Small intestine (tissue), 7 donors: ENCODE data around the gene TUFM. TPM values are rescaled to one million over a fixed set of nuclear protein-coding genes. Genes with fewer than 3 reads are reported as not detected.

ENCODE experiments used
- DNase-seq, 2 donors: peaks; one replicate each; pipeline versions ENCODE4 v3.0.0 to v3.0.0-alpha.2; 2013
- FAIRE-seq: peaks from 2 replicates; lab custom pipeline; 2012; peaks lifted over from hg19 to GRCh38; lab: Jason Lieb, UNC
- H3K27ac ChIP-seq, 3 donors: one replicate each; pipeline ENCODE4 v1.5.1; 2013; ENCODE audit warnings: low read length in 2 of 3, mild to moderate bottlenecking in 2 of 3, control low read depth in 1 of 3, inconsistent platforms in 1 of 3, low read depth in 1 of 3, moderate library complexity in 1 of 3
- H3K27me3 ChIP-seq, 3 donors: one replicate each; pipeline ENCODE4 v1.6.1; 2013; ENCODE audit warnings: low read length in 3 of 3, inconsistent platforms in 1 of 3; ENCODE audit not compliant: control insufficient read depth in 3 of 3, insufficient read depth in 3 of 3
- H3K36me3 ChIP-seq, 3 donors: one replicate each; pipeline ENCODE4 v1.6.1; 2013; ENCODE audit warnings: low read length in 3 of 3, inconsistent platforms in 1 of 3, low read depth in 1 of 3, mild to moderate bottlenecking in 1 of 3, moderate library complexity in 1 of 3; ENCODE audit not compliant: control insufficient read depth in 3 of 3, insufficient read depth in 2 of 3
- H3K4me1 ChIP-seq, 3 donors: one replicate each; pipeline ENCODE4 v1.6.1; 2013; ENCODE audit warnings: low read length in 2 of 3, inconsistent platforms in 1 of 3, low read depth in 1 of 3, mild to moderate bottlenecking in 1 of 3, moderate library complexity in 1 of 3; ENCODE audit not compliant: control insufficient read depth in 3 of 3, insufficient read depth in 2 of 3
- H3K4me3 ChIP-seq, 3 donors: one replicate each; pipeline ENCODE4 v1.5.1; 2013; ENCODE audit warnings: low read length in 3 of 3, control low read depth in 1 of 3, inconsistent platforms in 1 of 3, low read depth in 1 of 3, mild to moderate bottlenecking in 1 of 3, moderate library complexity in 1 of 3
- H3K9me3 ChIP-seq, 2 donors: one replicate each; pipeline ENCODE4 v1.6.1; 2013; ENCODE audit warnings: low read depth in 1 of 2, low read length in 1 of 2; ENCODE audit not compliant: control insufficient read depth in 2 of 2, insufficient read depth in 1 of 2
- WGBS, 3 donors: extraction: QIAGEN DNeasy Blood & Tissue Kit; methylation state at CpG; one replicate each; pipeline ENCODE4 v1.1.7; 2013; 5-methylcytosine and 5-hydroxymethylcytosine counted together
- polyA plus RNA-seq, 4 donors: library from polyadenylated mRNA; stranded (reverse) in 3 of 4; unstranded in 1 of 4; fragments of 200-250 nt in 3 of 4; fragments of 120-200 nt in 1 of 4; gene quantifications; one replicate each; pipeline versions ENCODE4 v1.2.1 to v1.2.3, GENCODE V29; 2013
- donor health status: healthy with polysubstance abuse.
- donor health status: control.
- donor health status: control.
- donor health status: Bipolar disorder and iron deficiency.
- donor health status: healthy.

The TUFM gene
- polyA plus RNA-seq, 4 donors: 145 to 293 (median 212) TPM

DNA sequence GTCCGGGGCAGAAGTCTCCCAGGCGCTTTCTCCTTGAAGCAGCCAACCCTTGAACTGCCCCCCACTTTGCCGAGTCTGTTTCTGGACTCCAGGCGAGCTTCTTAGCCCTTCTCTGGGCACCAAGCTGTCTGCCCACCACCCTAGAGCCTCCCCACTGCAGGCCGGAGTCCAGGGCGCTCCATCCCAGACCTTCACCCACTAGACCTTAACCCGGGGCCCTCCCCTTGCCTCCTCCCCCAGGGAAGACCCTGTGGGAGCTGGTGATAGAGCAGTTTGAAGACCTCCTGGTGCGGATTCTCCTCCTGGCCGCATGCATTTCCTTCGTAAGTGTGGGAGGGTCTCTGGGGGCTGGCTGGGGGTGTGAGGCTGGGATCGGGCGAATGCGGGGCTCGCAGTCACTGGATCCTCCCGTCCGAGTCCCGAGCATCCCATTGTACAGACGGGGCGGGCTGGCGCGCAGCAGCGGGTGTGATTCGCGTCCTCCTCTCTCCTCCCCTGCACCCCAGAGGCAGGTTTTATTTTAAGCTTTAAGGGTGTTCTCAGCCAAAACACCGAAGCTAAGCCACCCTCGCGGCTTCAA lies 33.2 kb upstream of the TUFM start:
- FAIRE-seq: no peak
- WGBS, 3 donors: 1 to 3% (median 1%) methylated on average over 24 to 27 of the region's 27 CpGs
- H3K4me1 ChIP-seq: peaks cover 5 to 20% (median 8%) of the 10 kb centered on the region in 3 donors
- no peaks in the 10 kb centered on the region for H3K9me3 ChIP-seq
- H3K27ac ChIP-seq: no peak overlapping the region
- peak overlapping the region; percentile 46 to 62 (median 59) for H3K4me3 ChIP-seq
- H3K27me3 ChIP-seq: peaks cover 0 to 21% (median 0%) of the 10 kb centered on the region in 3 donors
- DNase-seq: peak in 1 of 2 donors; percentile 18
- peaks cover 0 to 27% (median 0%) of the 10 kb centered on the region in 3 donors for H3K36me3 ChIP-seq

DNA sequence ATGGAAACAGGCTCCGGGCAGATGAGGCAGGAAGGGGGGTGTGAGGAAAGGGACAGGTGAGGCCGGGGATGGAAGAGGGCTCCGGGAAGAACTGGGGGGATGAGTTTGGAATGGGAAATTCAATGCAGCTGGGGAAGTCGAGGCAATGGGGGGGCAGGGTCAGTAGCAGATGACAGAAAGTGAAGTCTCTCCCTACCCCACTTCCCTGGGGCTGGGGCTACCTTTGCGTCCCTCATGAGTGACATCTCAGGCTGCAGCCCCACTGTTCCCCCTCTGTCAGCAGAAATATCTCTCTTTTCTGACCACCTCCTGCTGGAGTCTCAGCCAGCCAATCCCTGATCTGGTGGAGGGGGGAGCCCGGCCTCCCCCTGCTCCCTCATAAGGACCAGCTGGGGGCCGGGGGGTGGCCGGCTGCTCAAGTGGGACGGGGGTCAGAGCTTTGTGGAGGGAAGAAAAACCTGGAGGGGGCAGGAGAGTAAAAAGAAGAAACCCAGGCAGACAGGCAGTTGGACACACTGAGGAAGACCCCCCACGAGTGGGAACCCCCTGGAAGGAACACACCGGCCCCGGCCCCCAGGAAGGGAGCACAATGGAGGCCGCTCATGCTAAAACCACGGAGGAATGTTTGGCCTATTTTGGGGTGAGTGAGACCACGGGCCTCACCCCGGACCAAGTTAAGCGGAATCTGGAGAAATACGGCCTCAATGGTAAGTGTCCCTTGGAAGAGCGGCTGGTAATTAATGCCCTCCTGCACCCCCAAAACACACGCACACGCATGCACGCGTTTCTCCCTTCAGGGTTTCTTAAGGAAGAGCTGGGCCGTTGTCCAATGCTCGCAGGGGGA lies 32.2 kb upstream of the TUFM start, which contains the start of gene ATP2A1:
Gene ATP2A1, plus strand, starts transcription at position 406 of the 844 bp plus-strand sequence. Its CDS starts 184 bp downstream, at position 590.
- DNase-seq (no peak), FAIRE-seq (no peak)
- H3K27ac ChIP-seq: no peak within 1 kb of the TSS
- 67 to 78% (median 75%) methylated on average over 25 of the region's 25 CpGs for WGBS, 3 donors
- no peaks in the 10 kb centered on the region for H3K9me3 ChIP-seq
- peaks cover 0 to 38% (median 4%) of the 10 kb centered on the region in 3 donors for H3K36me3 ChIP-seq
- peaks cover 0 to 21% (median 0%) of the 10 kb centered on the region in 3 donors for H3K27me3 ChIP-seq
- H3K4me3 ChIP-seq: peak within 1 kb of the TSS in 2 of 3 donors; percentile 46 to 59
- peaks cover 5 to 20% (median 8%) of the 10 kb centered on the region in 3 donors for H3K4me1 ChIP-seq

DNA sequence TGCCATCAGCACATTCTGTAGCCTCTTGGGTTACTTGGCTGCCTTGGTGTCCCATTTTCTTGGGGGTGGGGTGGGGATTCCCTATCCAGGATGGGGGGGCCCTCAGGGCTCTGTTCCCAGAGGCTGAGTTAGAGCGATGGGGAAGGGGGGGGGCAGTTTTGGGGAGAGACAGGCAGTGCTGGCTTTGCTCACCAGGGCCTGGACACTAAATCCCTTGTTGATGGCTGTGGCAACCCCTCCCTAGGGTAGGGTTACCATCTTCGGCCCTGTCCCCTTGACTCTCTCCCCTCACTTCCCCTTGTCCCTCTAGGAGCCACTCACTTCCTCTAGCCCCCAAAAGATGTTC lies 31.5 kb upstream of the TUFM start:
- Histone ChIP-seq H3K27ac (no peak overlapping the region), H3K9me3 (no peaks in the 10 kb centered on the region), H3K27me3 (peaks cover 0 to 17% (median 0%) of the 10 kb centered on the region in 3 donors), H3K36me3 (peaks cover 0 to 45% (median 4%) of the 10 kb centered on the region in 3 donors), H3K4me3 (no peak overlapping the region), H3K4me1 (peaks cover 5 to 17% (median 8%) of the 10 kb centered on the region in 3 donors)
- WGBS, 3 donors: 67 to 89% (median 69%) methylated on average over 1 to 2 of the region's 2 CpGs
- no peak for FAIRE-seq
- DNase-seq: no peak

DNA sequence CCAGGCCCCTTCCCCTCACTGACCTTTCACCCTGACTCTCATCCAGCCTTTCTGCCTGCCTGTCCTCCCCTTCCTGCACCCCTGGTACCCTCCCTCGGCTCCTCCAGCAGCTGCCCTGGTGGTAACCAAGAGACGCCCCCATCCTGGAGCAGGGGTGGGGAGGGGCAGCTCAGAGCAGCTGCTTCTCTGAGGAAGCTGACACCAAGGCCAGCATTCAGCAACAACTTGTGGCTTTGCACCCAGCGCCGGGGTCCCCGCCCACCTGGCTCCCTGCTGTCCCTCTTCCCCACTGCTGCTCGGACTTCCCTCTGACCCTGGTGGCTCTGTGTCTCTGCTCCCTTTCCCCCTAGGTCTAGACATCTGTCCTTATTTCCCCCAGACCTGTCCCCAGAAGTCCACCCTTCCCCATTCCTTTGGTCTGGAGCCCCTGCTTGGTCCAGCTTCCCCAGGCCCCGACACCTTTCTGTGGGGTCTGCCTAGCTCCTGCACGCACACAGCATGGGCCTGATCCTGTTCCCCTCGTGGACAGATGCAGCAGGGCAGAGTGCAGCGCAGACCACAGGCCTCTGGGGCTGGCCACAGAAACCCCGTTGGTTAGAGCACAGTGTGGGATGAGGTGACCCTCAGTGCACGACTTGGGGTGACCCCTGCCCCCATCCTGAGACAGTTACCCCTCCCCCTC lies 31.0 kb upstream of the TUFM start:
- Histone ChIP-seq H3K4me1 (peaks cover 5 to 16% (median 8%) of the 10 kb centered on the region in 3 donors), H3K9me3 (no peaks in the 10 kb centered on the region), H3K27ac (no peak overlapping the region), H3K4me3 (no peak overlapping the region), H3K36me3 (peaks cover 0 to 50% (median 7%) of the 10 kb centered on the region in 3 donors), H3K27me3 (peaks cover 0 to 17% (median 0%) of the 10 kb centered on the region in 3 donors)
- no peak for FAIRE-seq
- no peak for DNase-seq
- 47 to 66% (median 55%) methylated on average over 12 of the region's 12 CpGs for WGBS, 3 donors

DNA sequence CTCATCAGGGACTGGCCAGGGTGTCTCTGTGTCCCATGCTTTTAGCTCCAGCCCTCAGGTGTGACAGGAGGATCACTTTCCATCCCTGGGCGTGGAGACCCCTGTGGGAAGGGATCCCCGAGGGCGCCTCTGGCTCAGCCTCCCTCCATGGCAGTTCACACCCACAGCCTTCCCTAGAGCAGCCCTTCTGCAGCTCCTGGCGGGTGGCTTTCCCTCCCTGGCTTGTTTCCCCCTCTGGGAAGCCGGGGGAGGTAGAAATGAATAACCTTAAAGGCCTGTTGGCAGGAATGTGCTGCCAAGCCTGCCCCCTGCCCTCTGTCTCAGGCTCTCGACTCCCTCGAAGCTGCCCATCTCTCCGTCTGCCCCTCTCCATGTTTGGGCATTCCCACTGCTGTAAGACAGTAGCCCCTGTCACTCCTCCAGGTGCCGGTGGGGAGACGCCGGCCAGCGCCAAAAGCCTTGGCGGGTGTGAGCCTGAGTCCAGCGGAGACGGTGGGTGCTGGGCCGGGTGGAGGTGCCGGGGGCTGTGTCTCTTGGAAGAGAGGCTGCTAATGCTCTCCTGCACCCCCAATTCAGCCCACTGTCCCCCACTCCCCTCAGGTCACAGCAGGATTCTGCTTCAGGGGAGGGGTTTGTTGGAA lies 30.0 kb upstream of the TUFM start:
- H3K4me1 ChIP-seq: peaks cover 5 to 16% (median 8%) of the 10 kb centered on the region in 3 donors
- FAIRE-seq (no peak), DNase-seq (no peak)
- WGBS, 3 donors: 68 to 78% (median 68%) methylated on average over 17 of the region's 17 CpGs
- peaks cover 0 to 17% (median 0%) of the 10 kb centered on the region in 3 donors for H3K27me3 ChIP-seq
- no peak overlapping the region for H3K27ac ChIP-seq
- H3K36me3 ChIP-seq: peaks cover 0 to 59% (median 7%) of the 10 kb centered on the region in 3 donors
- no peak overlapping the region for H3K4me3 ChIP-seq
- H3K9me3 ChIP-seq: no peaks in the 10 kb centered on the region

DNA sequence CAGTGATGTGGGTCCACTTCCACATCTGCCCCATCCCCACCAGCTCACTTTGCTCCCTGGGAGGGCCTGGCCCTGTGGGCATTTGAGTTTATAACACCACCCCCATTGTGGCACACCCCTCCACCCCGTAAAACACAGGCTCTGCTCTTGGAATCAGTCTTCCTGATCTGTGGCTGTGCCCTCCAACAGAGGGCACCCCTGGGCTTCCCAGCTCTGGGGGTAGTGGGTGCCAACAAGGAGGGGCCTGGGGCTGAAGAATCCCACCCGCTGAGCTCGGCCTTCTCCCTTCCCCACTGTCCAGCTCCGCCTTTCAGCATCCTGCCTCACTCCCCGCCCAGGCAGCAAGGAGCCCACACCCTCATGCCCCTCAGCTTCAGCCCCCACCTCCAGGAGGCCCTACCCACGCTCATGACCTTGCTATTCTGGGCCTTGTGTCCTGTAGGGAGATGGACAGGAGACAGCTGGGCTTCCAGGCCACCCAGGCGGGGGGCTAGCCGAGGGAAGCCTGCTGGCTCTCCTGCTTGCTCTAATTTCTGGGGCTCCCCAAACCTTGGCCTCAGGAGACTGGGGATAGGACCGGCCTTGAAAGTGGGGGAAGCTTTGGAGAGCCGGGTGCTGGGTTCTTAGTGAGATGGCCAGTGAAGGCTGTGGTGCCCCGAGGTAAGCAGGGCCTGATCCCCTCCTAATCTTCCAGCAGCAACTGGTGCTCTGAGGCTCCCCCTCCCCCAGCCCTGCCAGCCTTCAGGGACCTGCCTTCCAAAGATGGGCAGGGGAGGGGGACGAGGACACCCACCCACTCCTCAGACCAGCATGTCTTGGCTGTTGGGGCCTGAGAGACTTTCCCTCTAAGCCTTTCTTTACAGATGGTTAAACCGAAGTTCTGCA lies 29.2 kb upstream of the TUFM start:
- no peak overlapping the region for H3K4me3 ChIP-seq
- WGBS, 3 donors: 60 to 73% (median 68%) methylated on average over 12 to 13 of the region's 13 CpGs
- H3K9me3 ChIP-seq: no peaks in the 10 kb centered on the region
- peaks cover 0 to 10% (median 0%) of the 10 kb centered on the region in 3 donors for H3K27me3 ChIP-seq
- H3K36me3 ChIP-seq: peaks cover 0 to 67% (median 7%) of the 10 kb centered on the region in 3 donors
- no peak overlapping the region for H3K27ac ChIP-seq
- no peak for FAIRE-seq
- H3K4me1 ChIP-seq: peaks cover 5 to 14% (median 6%) of the 10 kb centered on the region in 3 donors
- DNase-seq: no peak

DNA sequence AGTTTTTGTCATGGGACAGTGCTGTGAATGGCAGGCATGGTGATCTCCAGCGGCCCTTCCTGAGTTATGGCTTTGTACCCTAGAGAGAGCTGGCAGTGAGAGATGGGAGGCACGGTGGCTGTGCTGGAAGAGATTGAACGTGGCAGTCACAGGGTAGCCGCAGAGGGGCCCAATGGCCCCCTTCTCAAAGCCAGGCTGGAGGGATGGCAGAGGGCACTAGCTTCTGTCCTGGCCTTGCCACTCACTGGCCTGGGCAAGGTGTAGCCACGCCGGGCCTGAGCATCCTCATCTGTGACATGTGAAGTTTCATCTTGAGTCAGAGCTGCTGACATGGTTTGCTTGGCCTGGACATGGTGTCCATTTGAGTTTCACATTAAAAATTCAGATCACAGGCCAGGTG lies 28.3 kb upstream of the TUFM start:
- no peak for DNase-seq
- peaks cover 3 to 8% (median 5%) of the 10 kb centered on the region in 3 donors for H3K4me1 ChIP-seq
- 86 to 95% (median 95%) methylated on average over 6 of the region's 6 CpGs for WGBS, 3 donors
- no peak overlapping the region for H3K27ac ChIP-seq
- peaks cover 0 to 5% (median 0%) of the 10 kb centered on the region in 3 donors for H3K27me3 ChIP-seq
- H3K9me3 ChIP-seq: no peaks in the 10 kb centered on the region
- H3K4me3 ChIP-seq: no peak overlapping the region
- peaks cover 7 to 76% (median 16%) of the 10 kb centered on the region in 3 donors for H3K36me3 ChIP-seq
- FAIRE-seq: no peak
